ENCODE data around the gene TMPRSS4. TPM values are rescaled to one million over a fixed set of nuclear protein-coding genes. Genes with fewer than 3 reads are reported as not detected.

The TMPRSS4 gene
- total RNA-seq, 1 donor from 2014 or later, result not detected

DNA sequence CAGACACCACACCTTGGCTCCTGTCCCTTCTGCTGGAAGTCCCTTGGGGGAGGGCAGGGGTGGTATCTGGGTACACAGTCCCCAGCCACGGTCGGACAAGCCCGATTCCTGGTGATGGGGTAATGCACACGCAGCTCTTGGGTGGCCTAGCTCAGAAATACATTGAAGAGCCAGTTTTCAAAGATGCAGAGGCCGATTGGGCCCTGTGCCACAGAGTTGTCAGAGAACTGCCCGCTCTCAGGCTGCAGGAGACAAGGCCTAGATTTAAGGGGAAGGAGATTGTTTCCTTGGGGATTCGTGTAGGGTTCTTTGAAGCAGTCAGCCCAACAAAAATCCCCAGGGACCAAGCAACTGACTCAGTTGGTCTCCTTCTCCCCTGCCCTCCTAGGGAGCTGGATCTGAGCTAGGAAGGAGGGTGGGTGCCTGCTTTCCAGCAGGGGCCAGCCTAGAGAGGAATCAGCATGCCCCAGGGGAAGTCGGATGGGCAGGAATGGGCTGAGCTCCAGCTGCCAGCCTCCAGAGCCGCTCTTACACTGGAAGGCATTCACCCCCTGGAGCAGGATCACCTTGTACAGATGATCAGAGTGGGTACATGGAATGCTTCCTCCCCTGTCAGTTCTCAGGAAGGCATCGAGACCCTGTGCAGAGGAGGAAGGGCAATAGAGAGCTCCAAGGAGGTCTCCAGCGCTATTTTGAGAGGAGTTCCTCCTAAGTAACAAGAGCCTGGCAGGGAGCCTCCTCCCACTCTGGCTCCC lies 79.1 kb downstream of the TMPRSS4 start:
- no peak for DNase-seq

DNA sequence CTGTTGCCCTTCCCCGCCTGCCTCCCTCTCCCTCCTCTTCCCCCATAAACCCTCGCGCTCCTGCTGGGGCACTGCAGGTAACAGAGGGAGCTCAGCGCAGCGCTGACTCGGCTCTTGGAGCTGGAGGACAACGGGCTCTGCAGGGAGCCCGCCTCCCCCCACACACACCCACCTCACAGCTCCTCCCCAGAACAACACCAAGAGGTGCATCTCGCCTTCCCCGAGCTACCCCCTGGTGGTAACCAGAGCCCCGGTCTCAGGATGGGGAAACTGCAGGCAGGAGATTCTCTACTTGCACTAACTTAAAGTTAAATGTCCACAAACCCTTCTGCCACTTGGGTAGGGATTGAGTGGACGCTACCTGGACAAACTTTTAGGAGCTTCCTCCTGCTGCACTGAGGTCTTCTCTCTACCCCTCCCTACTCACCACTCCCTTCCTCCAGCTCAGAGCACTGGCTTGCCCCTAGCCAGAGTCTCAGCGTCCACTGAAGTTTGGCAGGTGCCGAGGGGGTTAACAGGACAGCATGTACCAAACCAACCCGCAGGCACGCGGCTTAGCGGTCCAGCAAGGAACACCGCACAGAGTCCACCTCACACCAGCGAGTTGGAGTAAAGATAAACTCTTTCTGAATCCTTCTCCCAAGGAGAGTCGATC lies 79.8 kb downstream of the TMPRSS4 start:
- no peak for DNase-seq

DNA sequence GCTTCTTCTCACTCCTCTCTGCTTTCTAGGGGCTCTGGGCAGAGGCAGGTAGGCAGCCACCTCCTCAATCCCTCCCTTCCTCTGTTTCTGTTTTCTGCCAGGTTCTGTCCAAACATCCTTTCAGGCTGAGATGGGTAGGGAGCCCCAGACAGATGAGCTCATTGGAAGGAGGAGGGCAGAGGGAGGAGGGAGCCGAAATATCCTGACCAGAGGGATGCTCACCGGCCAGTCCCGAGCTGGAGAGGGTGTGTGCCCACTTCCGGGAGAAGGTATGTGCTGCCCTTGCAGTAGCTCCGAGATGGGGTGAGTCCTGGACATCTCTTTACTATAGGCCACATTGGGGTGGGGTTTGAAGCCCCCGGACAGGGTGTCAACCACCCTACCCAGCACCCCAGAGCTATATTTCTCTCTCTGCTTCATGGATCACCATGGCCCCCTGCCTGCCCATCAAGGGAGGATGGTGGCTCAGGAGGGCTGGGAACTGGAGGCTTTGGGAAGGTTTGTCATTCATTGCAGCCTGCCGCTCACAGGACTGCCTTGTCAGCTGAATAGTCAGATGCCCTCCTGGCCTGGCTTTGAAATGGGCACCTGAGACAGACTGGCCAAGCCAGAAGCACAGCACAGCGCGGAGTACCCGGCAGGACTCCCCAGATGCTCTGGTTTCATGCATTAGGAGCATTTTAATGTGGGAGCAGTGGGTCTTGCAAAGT lies 80.5 kb downstream of the TMPRSS4 start:
- DNase-seq, result no peak

- DNase-seq, result no peak
Observed at GRCh38 chr11:118161786-118162185, 84.9 kb downstream of the TMPRSS4 start.

- no peak for DNase-seq
Observed at GRCh38 chr11:118162846-118163245, 86.0 kb downstream of the TMPRSS4 start.

DNA sequence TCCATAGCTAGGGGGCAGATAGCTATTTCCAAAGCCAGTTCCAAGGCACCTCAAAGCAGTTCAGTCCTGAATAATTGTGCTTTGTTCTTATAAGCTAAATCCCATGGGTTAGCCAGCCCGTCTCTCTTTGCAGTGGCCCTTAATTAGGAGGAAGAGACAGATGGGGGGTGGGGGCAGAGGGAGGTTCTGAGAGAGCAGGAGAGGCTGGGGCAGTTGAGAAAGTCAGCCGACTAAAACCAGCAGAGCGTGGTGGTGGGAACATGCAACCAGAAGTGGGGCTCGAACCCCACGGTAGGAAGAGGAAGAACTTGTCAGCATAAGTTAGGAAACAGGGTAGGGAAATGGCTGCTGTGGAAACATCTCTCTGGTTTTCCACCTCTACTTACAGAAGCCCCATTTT lies 86.6 kb downstream of the TMPRSS4 start:
- no peak for DNase-seq

DNA sequence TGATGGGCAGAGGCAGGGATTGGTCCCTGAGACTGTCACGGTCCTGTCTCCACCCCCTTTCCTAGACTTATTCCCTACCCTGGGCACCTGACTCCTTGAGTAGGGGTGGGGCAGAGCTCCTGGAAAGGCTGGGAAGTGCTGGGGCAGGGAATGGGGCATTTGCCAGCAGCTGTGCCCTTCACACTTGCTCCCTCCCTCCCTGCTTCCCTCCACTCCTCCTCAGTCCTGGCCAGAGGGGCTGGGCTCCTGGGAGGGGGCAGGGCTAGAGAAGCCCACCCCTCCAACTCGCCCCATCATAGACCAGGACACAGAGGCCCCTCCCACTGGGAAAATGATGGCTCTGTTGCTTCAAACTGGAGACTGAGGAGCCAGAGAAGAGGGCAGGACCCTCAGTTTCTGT lies 88.0 kb downstream of the TMPRSS4 start:
- DNase-seq, result no peak

- DNase-seq, result no peak
Observed at GRCh38 chr11:118166641-118167040, 89.8 kb downstream of the TMPRSS4 start.

DNA sequence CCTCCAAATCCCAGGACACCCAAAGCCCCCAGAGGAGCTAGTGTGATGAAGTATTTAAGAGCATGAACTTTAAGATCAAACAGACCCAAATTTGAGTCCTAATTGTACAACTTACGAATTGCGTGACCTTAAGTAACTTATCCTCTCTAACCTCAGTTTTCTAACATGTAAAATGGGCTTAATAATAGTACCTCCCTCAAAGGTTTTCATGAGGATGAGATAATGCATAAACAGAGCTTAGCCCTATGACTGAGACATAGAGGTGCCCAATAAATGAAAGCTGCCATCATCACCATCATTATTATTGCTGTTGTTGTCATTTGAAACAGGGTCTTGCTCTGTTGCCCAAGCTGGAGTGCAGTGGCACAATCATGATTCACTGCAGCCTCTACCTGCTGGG lies 90.4 kb downstream of the TMPRSS4 start:
- DNase-seq, result no peak

DNA sequence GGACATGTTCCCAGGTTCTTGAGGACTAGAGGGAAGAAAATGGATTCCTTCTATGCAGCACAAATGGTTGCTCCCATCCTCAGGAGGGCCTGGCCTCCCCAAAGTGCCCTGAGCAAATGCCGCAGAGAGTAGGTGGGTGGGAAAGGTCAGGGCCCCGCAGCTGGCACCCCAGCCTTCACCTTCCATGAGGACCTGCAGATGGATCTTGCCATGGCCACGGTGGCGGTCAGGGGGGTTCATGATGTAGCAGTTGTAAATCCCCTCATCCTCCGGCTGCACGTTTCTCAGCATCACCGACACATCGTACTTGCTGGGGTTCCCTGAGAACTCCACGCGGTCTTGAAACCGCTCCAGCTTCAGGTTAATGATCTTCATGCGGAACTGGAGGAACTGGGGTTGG lies 91.0 kb downstream of the TMPRSS4 start:
- no peak for DNase-seq

- no peak for DNase-seq
Observed at GRCh38 chr11:118168316-118168715, 91.4 kb downstream of the TMPRSS4 start.

- DNase-seq, result no peak
Observed at GRCh38 chr11:118168751-118169150, 91.9 kb downstream of the TMPRSS4 start.

DNA sequence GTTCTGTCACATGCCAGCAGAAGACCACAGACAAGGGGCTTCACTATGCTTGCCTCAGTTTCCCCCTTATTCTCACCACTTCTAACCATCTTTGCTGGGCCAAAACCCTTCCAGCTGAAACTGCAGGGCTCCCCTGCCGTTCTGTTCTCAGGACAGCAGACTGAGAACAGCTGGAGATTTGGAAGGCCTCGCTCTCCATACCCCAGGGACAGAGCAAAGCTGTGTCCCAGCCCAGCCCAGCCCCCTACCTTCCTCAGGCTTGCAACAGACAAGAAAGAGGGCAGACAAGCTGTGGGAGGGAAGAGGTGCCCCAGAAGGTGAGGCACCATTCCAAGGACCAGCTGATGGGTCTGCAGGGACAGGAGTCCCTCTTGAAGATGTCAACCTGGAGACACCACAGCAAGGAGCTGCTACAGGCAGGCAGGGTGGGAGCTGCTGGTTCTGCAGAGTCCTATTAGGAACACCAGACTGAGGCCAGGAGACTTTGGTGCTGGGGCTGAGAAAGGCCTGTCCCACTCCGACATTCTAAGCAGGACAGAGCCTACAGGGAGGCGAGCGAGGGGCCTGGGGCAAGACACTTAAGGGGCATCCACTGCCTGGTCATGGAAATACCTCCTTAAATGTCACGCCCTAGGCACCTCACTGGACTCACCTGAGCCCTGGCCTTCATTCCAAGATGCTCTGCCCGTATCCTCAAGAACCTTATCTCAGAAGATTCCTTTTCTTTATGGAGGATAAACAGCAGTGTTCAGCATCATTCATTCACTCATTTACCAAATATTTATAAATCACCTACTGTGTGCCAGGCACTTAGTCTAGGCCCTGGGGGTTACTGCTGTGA lies 92.6 kb downstream of the TMPRSS4 start:
- no peak for DNase-seq

DNA sequence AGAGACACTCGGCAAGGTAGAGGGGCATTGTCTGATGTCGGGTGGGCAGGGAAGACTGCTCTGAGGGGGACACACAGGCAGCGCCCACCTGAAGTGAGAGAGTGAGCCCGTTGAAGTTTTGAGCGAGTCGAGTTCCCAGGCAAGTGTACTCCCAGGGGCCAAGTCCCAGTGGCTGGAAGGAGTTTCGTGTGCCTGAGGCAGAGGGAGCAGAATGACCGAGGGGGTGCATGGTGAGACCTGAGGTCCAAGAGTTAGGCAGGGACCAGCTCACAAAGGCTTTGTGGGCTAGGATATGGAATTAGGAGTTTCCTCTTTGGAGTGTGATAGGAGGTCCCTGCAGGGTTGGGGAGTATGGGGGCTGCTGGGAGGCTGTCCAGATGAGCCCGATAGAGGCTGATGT lies 93.4 kb downstream of the TMPRSS4 start:
- DNase-seq, result no peak

DNA sequence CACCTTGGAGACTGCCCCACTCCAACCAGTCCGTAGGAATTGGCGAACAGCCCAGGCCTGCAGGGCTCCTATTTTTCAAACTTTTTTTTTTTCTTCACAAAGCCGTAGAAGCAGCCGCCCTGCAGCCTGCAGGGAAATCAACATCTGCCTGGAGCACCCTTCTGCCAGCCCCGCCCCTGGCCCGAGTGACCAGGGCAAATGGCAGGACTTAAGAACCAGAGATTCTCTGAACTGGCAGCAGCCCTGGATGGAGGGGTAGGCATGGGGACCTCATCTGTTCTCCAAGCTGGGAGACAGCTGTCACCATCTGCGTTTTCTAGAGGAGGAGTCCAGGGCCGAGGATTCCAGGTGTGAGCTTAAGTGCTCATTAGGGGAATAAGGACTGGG lies 94.0 kb downstream of the TMPRSS4 start:
- no peak for DNase-seq

Other genes with a start within 250 kb of the TMPRSS4 start
- gene FXYD6, start 200.4 kb upstream of the TMPRSS4 start, total RNA-seq, result 1.1 and 1.7 TPM in 2 replicates
- gene TMPRSS13, start 147.7 kb upstream of the TMPRSS4 start, total RNA-seq, result not detected in 2 replicates
- 0.09 TPM in 1 of 2 replicates, not detected in the other for gene IL10RA, start 90.7 kb upstream of the TMPRSS4 start, total RNA-seq
- gene SMIM35, start 9.9 kb downstream of the TMPRSS4 start, total RNA-seq, result not detected in 2 replicates
- gene SCN4B, start 75.7 kb downstream of the TMPRSS4 start, total RNA-seq, result 0.09 TPM in 1 of 2 replicates, not detected in the other
- gene SCN2B, start 99.6 kb downstream of the TMPRSS4 start, total RNA-seq, result under 0.01 TPM in 1 of 2 replicates, not detected in the other
- gene JAML, start 147.9 kb downstream of the TMPRSS4 start, total RNA-seq, result under 0.01 TPM in 1 of 2 replicates, not detected in the other
- 7.3 and 8.7 TPM in 2 replicates for gene MPZL3, start 175.3 kb downstream of the TMPRSS4 start, total RNA-seq
- 73.5 and 98.5 TPM in 2 replicates for gene MPZL2, start 187.2 kb downstream of the TMPRSS4 start, total RNA-seq
- gene CD3E, start 227.7 kb downstream of the TMPRSS4 start, total RNA-seq, result not detected in 2 replicates

Measured in dermis blood vessel endothelial cell (primary cell).